ENCODE measurements around the gene EIF4E1B.

The EIF4E1B gene

GRCh38 chr5:176664479-176664878, 34.0 kb downstream of the EIF4E1B start:
- no peak for DNase-seq (ENCODE audit: low read depth in 2 of 2)

GRCh38 chr5:176664886-176665285, 34.4 kb downstream of the EIF4E1B start:
- DNase-seq (ENCODE audit: low read depth in 2 of 2), result no peak

DNA sequence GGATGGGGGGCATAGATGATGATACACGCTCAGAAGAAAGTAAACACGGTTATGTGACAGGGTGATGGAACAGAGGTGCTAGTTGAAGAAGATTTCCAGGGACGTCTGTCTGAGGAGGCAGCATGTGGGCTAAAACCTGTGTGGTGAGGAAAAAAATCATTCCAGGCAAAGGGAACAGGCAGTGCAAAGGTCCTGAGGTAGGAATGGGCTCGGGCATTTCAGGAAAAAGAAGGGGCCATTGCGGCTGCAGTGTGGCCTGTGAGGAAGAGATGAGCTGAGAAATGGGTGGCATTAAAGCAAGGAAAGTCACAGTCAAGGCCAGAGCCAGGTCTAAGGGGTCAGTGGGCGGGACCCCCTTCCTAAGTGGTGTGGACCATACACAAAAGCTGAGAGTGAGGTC, 35.0 kb downstream of the EIF4E1B start:
- no peak for DNase-seq (ENCODE audit: low read depth in 2 of 2)

DNA sequence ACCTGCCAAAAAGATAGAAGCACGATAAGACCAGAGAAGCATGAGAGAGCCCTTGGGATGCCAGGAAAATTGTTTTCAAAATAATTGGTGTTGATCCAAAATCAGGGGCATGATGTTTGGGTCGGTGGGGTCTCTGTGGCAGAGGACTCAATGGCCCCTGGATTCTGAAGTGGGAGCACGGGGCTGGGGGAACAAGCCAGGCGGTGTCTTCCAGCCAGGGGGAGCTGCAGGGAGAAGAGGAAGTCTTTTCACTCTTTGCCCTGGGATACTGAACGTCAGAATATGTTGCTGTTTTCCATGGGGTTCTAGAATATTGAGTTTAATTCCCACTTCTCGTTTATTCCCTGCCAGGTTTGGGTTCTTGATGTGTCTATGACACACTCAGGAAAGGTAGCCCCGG, 37.2 kb downstream of the EIF4E1B start:
- no peak for DNase-seq (ENCODE audit: low read depth in 2 of 2)

- no peak for DNase-seq (ENCODE audit: low read depth in 2 of 2)
Measured at GRCh38 chr5:176670449-176670848, 40.0 kb downstream of the EIF4E1B start.

GRCh38 chr5:176671399-176671798, 40.9 kb downstream of the EIF4E1B start:
- no peak for DNase-seq (ENCODE audit: low read depth in 2 of 2)

DNA sequence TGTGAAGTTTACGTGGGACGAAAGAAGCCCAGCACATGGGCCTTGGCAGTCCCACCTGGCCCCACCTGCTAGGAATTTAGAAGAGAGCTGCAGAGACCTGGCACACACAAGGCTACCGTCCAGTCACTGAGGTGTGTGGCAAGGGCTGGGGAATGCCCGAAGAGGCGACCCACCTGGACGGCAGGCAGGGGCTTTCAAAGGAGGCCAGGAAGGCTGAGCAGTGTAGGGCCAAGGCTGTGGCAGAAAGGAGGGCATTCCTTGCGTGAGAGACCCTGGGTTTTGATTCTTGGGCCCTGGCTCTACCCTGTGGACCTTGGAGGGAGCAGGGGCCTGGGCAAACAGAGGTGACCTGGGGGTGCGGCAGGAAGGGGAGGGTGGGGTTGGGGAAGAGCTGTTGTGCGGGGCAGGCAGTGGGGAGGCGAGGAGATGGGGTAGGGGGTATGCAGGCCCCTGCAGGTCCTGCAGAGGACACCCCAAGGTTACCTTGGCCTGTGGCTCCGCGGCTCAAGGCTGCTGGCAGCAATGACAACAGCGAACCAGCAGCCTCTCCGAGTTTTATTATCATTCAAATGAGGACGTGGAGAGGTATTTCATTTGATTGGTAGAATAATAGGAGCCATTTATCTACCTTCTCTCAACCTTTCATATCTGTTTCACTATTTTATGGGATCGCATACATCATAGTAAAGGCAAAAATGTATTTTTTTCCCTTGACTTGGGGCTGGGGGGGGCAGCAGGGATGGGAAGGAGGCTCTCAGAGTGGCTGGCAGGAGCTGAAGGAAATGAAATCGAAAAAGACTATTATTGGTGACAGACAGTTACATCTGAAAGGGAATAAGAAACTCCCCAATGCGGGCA, 41.6 kb downstream of the EIF4E1B start:
- DNase-seq (ENCODE audit: low read depth in 2 of 2), result no peak

- DNase-seq (ENCODE audit: low read depth in 2 of 2), result no peak
Measured at GRCh38 chr5:176673651-176674583, 43.4 kb downstream of the EIF4E1B start.

GRCh38 chr5:176674799-176675198, 44.3 kb downstream of the EIF4E1B start:
- no peak for DNase-seq (ENCODE audit: low read depth in 2 of 2)

GRCh38 chr5:176675676-176676360, 45.3 kb downstream of the EIF4E1B start:
- no peak for DNase-seq (ENCODE audit: low read depth in 2 of 2)

GRCh38 chr5:176676361-176676824, 45.9 kb downstream of the EIF4E1B start:
- no peak for DNase-seq (ENCODE audit: low read depth in 2 of 2)

DNA sequence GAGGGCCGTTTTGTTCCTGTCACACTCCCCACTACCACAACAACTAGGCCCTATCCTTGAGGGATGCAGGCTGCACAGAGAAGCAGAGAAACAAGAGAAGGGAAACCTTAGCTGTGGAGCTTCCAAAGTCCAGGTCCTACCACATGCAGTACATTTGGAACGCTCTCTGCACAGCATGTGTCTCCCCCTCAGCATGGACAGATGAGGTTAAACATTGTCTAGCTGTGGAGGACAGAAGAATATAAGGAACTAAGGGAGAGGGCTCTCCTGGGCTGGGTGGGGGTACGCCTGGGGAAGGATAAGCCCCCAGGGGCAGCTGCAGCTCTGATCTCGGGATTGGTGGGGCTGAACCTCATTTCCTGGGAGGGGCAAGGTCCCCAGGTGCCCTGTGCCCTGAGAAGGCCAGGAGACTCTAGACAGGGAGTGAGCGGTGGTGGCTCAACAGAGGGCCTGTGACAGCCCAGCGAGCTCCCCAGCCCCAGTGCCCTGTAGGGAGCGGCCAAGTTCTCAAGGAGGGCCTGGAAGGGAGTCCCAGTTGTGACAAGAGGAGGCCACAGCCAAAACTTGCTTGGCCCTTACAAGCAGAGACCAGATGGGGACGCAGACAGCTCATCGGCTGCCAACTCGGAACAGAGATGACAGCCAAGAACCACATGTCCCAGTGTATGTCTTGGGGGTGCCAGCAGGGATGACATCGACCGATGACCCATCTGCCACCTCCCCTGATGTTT, 46.9 kb downstream of the EIF4E1B start:
- DNase-seq (ENCODE audit: low read depth in 2 of 2), result no peak

- no peak for DNase-seq (ENCODE audit: low read depth in 2 of 2)
Measured at GRCh38 chr5:176678584-176678983, 48.1 kb downstream of the EIF4E1B start.

- DNase-seq (ENCODE audit: low read depth in 2 of 2), result no peak
Measured at GRCh38 chr5:176679365-176680225, 49.1 kb downstream of the EIF4E1B start.

DNA sequence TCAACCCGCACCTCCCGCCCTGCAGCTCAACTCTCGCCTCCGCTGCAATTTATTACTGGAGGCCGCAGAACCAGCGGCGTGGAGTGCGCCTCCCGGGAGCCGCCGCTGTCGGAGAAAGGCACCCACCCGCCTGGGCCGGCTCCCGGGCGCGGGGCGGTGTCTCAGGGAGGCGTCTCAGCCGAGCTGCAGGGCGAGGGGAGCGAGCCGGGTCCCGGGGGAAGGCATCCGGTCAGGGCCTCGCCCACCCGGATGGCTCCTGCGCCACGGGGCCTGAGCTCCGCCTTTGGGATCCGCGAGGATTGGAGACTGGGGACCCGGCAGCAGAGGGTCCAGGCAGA, 49.7 kb downstream of the EIF4E1B start:
- no peak for DNase-seq (ENCODE audit: low read depth in 2 of 2)

DNA sequence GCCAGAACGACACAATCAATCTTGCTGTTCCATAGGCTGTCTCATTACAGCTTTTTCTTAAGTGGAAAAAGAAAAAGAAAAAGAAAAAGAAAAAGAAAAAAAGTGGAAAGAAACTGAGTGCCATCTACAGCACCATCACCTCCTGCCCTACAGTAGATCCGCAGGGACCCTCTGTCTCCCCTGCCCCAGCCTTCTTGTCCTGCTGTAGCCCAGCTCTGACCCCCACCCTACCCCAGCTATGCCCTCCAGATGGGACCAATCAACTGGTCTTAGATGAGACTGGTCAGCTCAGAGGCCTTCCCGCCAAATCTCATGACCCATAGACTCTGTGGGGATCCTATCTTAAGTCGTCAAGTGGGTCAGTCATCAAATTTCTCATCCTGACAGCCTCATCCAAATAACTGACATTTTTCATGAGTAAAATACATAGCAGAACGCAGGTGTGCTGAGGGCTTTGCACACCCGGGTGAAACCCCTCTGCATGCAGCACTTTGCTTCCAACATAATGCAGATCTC, 51.6 kb downstream of the EIF4E1B start:
- no peak for DNase-seq (ENCODE audit: low read depth in 2 of 2)

DNA sequence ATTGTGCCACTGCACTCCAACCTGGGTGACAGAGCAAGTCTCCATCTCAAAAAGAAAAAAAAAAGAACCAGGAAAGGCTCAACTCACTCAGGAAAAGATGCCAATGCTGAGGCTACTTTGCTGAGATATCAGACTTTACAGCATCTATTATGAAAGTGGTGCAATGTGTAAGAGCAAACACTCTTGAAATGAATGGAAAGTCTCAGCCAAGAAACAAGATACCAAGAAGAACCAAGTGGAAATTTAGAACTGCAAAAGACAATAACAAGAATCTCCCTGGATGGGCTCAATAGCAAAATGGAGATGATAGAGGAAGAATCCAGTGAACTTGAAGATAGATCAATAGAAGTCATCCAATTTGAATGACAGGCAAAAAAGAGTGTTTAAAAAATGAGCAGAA, 54.5 kb downstream of the EIF4E1B start:
- no peak for DNase-seq (ENCODE audit: low read depth in 2 of 2)

- DNase-seq (ENCODE audit: low read depth in 2 of 2), result no peak
Measured at GRCh38 chr5:176687247-176687646, 56.8 kb downstream of the EIF4E1B start.

DNA sequence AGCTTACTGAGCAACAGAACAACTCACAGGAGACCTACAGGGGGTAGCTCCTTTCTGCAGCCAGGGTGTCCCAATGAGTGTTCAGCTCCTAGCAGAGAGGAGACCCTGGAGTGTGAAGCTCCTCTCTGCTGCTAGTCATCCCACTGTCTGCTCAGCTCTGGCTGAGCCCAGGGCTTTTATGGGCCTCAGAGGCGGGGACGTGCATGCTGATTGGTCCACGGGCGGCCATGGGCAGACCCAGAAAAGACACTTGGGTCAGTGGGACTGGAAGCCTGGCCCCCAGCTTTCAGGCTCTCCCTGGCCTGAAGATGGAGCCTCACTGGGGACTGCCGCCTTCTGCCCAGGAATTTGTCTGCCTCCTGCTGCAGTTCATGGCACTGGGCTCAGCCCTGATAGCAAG, 57.4 kb downstream of the EIF4E1B start:
- no peak for DNase-seq (ENCODE audit: low read depth in 2 of 2)

DNA sequence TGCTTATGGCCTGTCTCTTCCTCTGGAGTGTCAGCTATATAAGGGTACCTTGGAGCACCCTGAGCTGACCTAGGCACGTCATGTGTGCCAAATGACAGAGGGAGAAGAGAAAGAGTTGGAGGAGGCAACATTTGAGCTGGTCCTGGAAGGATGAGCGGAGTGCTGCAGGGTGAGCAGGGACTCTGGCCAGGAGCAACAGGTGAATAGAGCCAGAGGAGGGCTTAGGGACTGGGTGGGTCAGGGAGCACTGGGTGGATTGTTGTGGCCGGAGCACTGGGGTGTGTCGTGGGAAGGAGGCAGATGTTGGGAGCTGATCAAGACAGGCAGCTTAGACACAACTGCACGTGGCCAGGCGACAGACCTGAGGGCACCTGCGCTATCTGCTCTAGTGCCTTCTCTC, 60.4 kb downstream of the EIF4E1B start:
- DNase-seq (ENCODE audit: low read depth in 2 of 2), result no peak
